GM19193 (cell line): ENCODE results near the gene CYP3A7.

Experiments
- POLR2A ChIP-seq: IDR thresholded peaks from 4 replicates; pipeline ENCODE4 v1.6.1; 2011; ENCODE audit not compliant: insufficient read depth, insufficient read length; ENCODE audit errors: extremely low read depth

CYP3A7 gene

DNA sequence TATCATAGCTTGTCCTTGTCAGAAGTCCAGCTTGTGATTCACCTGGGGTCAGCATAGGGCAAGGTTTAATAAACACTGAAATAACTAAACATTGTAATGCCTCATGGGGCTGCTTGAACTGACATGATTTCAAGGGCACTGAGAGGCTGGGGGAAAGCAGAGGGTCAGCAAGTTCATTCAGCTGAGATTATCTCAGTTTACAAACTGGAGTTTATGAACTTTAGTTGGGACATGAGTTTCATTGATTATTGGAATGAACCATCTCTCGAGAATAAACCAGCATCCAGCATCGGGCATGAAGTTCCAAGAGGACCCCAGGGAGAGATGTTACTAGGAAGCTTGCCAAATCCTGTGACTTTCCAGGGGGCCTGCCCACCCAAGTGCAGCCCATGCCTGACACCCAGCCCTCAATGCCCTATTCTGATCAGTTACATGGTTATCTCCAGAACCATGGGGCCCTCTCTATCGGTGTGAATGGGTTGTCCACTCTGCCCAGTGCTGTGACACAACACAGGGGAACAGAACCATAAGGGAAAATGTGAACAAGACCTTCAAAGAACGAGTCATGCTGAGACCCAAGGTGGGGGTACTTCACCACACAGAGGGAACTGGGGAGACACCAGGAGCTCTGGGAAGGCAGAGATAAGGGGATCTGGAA is 7.9 kb upstream of the CYP3A7 start:
- TF ChIP-seq POLR2A, result no peak

DNA sequence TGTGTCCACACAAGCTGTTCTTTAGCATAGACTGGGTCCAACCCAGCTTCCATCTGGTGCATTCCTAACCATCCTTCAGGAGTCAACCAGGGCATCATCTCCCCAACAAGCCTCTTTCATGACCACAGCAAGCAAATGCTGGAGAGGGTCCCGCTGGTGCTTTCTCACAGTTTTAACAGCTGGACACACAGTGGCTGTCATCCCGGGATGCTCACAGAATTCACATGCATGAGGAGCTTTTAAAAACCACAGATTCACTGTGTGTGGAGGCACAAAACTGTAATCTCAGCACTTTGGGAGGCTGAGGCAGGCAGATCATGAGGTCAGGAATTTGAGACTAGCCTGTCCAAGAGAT is 6.4 kb upstream of the CYP3A7 start:
- TF ChIP-seq POLR2A, result no peak

DNA sequence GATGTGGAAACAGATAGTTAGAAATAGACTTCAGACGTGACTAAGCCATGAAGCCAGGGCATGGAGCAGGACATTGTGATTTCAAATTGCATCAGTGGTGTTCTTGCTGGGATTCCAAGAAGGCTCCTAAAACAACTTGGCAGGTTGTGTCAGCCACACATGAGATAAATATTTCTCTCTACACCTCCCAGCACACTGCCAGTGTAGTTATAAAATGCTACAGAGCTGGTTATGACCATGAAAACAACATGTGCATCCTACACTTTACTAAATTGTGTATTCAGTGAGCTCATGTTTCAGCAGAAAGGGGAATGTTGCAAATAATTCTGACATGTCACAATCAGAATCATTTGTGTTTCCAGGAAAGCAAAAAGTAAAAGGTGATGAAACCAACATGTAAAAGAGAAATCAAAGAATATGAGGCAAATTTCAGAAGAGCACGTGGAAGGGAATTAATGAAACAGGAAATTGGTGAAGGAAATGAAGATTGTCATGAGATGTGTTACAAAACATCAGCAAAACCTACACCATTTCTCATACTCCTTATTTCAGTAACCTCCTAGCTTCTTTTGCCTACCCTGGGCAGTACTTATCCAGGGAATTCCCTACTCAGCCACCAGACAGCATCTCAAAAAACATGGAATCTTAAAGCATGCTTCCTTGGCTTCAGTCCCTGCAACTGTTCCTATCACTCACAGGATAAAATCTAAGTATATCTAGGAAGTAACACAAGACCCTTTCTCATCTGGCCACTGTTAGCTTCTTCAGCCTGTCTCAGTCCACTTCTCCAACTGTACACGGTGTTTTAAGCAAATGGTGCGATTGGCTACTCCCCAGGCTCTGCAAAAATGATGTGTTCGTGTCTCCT is 5.8 kb upstream of the CYP3A7 start:
- TF ChIP-seq POLR2A, result no peak

DNA sequence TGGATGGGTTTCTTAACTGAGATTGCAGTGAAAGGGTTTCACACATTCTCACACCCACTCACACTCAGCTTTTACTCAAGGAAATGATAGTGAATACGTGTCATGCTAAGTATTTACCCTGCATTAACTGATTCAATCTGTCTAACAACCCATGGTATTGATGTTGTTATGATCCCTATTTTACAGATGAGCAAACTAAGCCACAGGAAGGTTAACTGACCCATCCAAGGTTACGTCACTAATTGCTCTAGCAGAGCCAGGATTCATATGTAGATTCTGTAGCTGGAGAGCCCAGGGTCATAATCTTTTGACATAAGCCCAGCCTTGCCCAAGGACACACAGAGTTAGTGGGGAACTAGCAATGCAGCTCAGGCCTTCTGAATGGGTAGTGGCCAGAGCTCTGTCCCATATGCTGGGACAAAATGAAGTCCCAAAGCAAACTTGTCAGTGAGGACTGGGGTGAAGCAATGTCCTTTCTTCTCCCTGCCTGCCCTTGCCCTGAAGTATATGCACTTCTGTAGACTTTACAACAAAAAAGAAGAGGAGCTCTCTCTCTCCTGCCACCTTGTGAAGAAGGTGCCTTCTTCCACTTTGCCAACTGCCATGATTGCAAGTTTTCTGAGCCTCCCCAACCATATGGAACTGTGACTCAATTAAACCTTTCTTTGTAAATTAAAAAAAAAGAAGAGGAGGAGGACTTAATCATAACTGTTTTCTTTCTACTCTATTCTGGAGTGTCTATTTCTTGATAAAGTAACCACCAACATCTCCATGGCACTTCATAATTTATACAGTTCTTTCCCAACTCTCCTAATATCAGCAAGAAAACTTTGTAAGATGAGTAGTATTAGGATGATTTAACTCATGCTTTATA is 4.9 kb upstream of the CYP3A7 start:
- no peak for TF ChIP-seq POLR2A

DNA sequence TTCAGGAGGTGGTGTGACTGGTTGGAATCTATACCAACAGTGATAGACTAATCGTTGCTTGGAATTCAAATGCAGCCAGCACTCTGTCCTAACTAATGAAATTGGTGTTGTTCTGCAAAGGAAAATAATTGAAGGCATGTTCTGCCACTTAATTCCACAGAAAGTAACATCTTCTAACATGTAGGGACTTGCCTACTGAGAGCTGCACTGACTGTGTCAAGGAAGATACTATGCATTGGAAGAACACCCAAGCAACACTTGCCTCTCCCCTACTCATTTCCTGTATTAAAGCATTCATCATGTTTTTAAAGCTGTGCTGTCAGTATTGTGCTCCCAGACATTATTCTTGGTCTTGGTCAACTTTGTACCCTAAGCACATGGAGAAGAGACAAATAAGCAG is 2.7 kb upstream of the CYP3A7 start:
- no peak for TF ChIP-seq POLR2A

DNA sequence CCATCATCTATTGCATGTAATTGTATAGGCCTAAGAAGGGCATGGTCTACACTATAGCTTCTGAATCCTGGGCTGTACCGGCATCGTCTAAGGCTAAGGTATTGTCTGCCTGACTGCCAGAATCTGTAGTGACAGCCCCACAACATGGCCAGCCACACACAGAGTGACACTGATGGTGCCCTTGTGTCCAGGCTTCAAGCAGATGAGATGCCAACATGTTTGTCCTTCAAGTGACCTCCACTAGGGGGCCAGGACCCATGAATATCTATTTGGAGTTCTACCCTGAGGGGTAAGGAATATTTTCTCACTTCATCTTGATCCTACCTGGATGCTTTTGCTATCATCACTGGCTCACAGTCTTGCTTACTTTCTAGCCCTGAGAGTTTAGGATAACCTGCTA is 1.5 kb downstream of the CYP3A7 start:
- no peak for TF ChIP-seq POLR2A

DNA sequence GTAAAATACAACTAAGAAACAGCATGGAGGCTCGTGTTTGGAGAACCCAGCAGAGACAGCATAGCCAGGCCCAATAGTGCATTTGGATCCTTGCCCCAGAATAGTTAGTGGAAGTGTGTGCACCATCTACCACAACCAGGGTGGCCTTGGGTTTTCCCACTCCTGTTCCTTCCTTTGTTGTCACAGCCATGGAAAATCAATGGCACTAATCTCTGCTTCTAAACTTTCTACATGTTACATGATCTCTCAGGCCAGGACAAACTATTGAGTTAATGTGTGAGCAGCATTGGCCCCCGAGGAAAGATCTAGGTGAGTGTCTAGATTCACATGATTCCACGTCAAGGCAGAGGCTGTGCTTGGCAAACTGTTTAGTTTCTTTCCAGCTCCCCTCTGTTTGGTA is 2.0 kb downstream of the CYP3A7 start:
- no peak for TF ChIP-seq POLR2A

DNA sequence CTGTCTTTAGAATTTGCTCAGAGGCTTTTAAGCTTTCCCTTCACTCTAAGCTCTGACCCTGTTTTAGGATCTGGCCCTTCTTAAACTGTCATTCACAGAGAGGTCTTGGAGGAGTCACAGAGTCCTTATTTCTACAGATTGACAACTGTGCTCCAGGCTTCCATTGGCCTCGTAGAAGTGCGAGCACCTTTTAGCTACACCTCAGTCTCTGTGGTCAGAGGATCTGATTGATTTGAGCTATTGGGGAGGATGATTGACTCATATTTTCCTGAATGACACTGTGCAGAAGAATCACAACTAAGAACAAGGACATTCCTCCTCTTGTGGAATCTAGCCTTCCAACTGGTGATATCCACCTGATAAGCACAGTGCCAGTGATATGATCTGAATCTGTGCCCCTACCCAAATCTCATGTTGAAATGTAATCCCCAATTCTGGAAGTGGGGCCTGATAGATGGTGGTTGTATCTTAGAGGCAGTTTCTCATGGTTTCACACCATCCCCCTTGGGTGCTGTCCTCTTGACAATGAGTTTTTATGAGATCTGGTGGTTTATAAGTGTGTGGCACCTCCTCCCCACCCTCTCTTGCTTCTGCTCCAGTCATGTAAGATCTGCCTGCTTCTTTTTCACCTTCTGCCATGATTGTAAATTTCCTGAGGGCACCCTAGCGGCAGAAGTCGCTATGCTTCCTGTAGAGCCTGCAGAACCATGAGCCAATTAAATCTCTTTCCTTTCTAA is 3.2 kb downstream of the CYP3A7 start:
- no peak for TF ChIP-seq POLR2A

DNA sequence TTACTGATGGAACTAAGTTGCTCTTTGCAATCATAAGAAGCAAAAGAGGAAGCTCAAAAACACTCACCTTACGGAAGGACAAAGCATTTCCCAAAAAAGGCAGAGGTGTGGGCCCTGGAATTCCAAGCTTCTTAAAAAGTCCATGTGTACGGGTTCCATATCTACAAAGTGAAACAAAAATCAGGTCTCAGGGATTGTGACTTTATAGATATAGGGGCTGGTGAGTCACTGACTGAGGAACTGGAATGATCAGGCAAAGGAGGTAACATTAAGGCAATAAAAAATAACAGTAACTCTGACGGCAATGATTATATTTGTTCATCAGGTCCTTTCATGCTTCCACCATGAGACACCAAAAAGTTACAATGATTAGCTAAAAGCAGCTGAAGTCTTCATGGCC is 4.0 kb downstream of the CYP3A7 start:
- TF ChIP-seq POLR2A, result no peak

DNA sequence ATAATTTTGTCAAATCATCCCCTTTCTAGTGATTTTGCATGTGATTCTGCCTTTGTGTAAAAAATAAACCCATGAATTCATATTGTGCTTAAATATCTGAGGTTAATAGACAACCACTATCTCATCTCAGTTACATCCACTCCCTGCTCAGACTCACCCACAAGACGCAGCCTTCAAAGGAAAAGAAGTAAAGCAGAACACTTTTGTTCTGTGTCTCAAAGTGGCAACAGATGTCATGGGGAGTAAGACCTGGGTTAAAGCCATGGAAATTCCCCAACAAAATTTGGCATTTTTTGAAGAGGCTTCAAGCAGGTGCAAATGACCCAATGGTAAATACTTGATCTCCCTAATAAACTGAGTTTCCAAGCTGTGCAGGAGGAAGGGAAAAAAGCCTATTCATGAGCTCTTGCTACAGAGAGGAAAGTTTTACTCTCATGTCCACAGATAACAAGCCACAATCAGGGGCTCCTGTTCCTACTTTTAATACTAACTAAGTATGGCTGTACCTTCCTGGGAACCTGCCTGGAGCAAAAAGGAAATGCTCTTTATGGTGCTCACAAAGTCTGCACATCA is 4.7 kb downstream of the CYP3A7 start:
- TF ChIP-seq POLR2A, result no peak

DNA sequence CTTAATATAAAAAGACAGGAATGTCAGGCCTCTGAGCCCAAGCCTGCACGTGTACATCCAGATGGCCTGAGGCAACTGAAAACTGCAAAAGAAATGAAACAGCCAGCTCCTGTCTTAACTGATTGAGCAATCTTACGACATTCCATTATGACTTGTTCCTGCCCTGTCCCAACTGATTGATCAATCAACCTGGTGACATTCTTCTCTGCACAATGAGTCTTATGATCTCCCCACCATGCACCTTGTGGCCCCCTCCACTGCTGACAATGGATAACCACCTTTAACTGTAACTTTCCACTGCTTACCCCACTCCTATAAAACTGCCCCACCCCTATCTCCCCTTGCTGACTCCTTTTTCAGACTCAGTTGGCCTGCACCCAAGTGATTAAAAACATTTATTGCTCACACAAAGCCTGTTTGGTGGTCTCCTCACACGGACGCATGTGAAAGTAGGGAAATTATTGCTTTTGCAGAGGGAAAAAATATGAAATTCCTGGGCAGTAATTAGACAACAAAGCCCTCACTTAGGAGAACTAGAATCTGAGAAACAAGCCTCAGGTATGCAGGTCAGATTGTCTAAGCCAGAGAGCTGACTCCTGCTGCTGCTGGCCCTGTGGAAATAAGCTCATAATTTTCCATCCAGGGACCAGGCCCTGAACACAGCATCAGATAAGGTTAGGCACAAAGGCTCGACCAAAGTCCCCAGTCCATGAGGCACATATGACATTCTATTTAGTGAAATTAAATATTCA is 5.3 kb downstream of the CYP3A7 start:
- TF ChIP-seq POLR2A, result no peak

DNA sequence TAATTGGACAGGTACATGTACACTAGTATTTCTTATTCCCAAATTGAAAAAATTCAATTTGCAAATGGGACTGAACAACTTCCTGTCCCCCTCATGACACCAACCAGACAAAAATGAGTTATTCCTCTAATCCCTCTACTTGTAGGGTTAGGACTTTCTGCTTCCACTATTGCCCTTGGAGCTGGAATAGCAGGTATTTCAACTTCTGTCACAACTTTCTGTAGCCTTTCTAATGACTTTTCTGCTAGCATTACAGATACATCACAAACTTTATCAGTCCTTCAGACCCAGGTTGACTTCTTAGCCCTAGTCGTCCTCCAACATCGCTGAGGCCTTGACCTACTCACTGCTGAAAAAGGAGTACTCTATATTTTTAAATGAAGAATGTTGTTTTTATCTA is 6.4 kb downstream of the CYP3A7 start:
- no peak for TF ChIP-seq POLR2A

DNA sequence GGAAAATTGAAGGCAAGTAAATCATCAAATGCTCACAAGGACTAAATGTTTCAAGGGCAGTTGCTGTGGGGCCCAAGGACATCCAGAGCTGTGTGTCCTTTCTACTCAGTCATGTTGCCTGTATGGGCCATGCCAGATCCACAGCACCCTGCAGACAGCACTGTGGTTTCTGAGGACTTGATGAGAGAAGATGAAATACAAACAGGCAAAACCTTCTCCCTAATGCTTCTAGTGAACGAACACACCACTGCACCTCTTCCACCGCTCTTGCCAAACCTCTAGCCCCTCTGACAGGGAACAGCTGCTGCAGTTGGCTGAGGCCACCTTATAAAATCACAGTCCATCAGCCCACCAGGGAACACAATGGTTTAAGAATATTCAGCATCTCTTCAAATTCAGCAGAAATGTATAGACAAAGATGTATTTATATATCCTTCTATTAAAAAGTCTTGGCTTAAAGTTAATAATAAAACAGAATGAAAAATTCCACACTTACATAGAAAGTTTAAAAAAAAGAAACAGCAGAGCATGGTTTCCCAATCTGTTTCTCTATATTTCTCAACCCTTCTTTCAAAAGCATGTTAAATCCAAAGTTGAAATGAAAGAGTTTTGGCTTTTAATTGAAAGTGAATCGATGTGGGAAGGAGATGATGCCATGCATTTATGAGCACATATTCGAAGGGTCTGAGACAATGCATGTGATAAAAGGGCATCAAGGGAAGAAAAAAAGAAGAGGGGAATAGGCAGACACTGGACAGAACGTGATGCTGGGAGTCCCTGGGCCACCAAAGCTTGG is 14.0 kb downstream of the CYP3A7 start:
- no peak for TF ChIP-seq POLR2A

DNA sequence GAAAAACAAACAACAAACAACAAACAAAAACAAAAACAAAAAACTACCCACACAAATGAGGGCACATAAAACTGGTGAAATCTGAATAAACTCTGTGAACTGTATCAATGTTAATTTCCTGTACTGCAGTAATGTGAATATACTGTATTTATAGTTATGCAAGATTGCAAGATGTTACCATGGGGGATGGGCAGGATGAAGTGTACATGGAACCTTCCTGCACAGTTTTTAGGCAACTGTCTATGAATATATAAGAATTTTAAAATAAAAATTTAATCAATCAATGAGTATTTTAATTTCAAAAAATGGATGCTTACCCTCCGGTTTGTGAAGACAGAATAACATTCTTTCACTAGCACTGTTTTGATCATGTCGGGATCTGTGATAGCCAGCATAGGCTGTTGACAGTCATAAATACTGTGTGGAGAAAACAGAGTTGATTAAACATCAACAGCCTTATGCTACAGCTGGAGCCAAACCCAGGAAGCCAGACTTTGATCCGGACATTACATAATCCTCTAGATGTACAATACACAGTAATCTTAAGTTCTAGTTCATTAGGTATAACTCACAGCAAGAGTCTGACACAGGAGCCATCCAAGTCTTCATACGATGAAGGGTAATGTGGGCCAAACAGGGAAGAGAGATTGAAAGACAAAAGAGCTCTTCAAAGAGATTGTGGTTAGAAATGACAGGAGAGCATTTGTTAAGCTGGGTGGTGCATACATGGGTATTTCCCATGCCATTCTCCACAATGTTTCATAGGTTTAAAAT is 14.8 kb downstream of the CYP3A7 start:
- no peak for TF ChIP-seq POLR2A
